MCF 10A (cell line): ENCODE results near the gene RPUSD2. TPM values are rescaled to one million over a fixed set of nuclear protein-coding genes. Genes with fewer than 3 reads are reported as not detected.

ENCODE experiments used
- BruUV-seq: library from RNA; stranded (reverse); fragments of 400-500 nt; replicated peaks from 2 replicates; lab custom pipeline; 2021; lab: Mats Ljungman, UMichigan
- CTCF ChIA-PET: fragments of 300-600 bp; sonication (Branson Sonifier 250); formaldehyde crosslinking; extraction: SDS; loops from one replicate; lab custom pipeline; 2021; ENCODE audit warnings: antibody characterized with exemption, inconsistent platforms; lab: Yijun Ruan, JAX
- POLR2A ChIA-PET: fragments of 300-600, 350-650 bp; sonication (Branson Sonifier 250); formaldehyde crosslinking; extraction: SDS; loops from one replicate; lab custom pipeline; 2020; ENCODE audit warnings: antibody characterized with exemption, inconsistent platforms; lab: Yijun Ruan, JAX
- DNase-seq: peaks from one replicate; pipeline ENCODE4 v3.0.0-alpha.2; 2018; ENCODE audit not compliant: unreplicated experiment
- H3K27ac Mint-ChIP-seq: one replicate; pipeline ENCODE4 v1.8.0; 2022; ENCODE audit warnings: mild to moderate bottlenecking, low read depth, mixed read lengths; ENCODE audit not compliant: unreplicated experiment
- H3K27me3 Mint-ChIP-seq: one replicate; pipeline ENCODE4 v1.8.0; 2022; ENCODE audit warnings: mixed read lengths; ENCODE audit not compliant: insufficient read depth, unreplicated experiment
- H3K36me3 Mint-ChIP-seq: one replicate; pipeline ENCODE4 v1.8.0; 2022; ENCODE audit warnings: mild to moderate bottlenecking, moderate library complexity, mixed read lengths; ENCODE audit not compliant: insufficient read depth, unreplicated experiment
- H3K4me1 Mint-ChIP-seq: one replicate; pipeline ENCODE4 v1.8.0; 2022; ENCODE audit warnings: mixed read lengths; ENCODE audit not compliant: insufficient read depth, unreplicated experiment
- H3K4me3 Mint-ChIP-seq: one replicate; pipeline ENCODE4 v1.8.0; 2022; ENCODE audit warnings: mild to moderate bottlenecking, moderate library complexity, mixed read lengths; ENCODE audit not compliant: unreplicated experiment
- H3K9me3 Mint-ChIP-seq: one replicate; pipeline ENCODE4 v1.8.0; 2022; ENCODE audit warnings: mixed read lengths; ENCODE audit not compliant: unreplicated experiment
- intact Hi-C: fragments of 100-400 bp; cut with micrococcal nuclease; formaldehyde crosslinking; loops from 2 replicates; pipeline ENCODE4 v1.14.1; 2022
- total RNA-seq: library from RNA; stranded (reverse); gene quantifications from 2 replicates; pipeline ENCODE4 v1.2.3, GENCODE V29; 2022
- TF ChIP-seq, protein P1 (sequence below): fragments of 200-600 bp; IDR thresholded peaks from one replicate; pipeline ENCODE4 v1.8.0; 2022; ENCODE audit warnings: antibody characterized with exemption, mild to moderate bottlenecking; ENCODE audit not compliant: unreplicated experiment

RPUSD2 gene
- total RNA-seq, 1 experiment from 2014 or later, result 13.4 TPM

DNA sequence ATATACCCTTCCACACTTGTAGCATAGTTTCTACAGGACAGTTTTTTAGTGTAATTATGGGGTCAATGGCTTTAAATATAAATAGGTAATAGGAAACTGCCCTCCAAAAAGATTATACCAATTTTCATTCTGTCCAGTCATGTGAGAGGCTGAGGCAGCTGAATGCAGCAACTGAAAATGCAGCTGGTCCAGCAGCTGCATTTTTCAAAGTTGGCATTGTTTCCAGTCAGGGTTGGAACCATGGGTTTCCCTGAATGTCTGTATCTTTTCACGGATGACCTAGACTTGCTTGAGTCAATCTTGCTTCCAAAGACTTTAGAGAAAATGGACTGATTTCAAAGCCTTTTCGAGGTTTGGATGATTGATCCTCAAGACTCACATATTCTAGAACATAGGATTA is 15.1 kb downstream of the RPUSD2 start:
- Mint-ChIP-seq H3K27ac (no peak overlapping the region), H3K27me3 (no peaks in the 10 kb centered on the region), H3K9me3 (no peaks in the 10 kb centered on the region), H3K4me1 (no peaks in the 10 kb centered on the region), H3K4me3 (no peak overlapping the region), H3K36me3 (no peaks in the 10 kb centered on the region)
- intact Hi-C loops, result no loop called here
- CTCF ChIA-PET, result interaction anchor here (0.9 to 1.3 kb wide), 2 partner anchors 13 to 308 kb away, joined by 3 read pairs; no protein-coding TSS in a partner anchor
- no TSS peak for BruUV-seq
- TF ChIP-seq, protein P1, sequence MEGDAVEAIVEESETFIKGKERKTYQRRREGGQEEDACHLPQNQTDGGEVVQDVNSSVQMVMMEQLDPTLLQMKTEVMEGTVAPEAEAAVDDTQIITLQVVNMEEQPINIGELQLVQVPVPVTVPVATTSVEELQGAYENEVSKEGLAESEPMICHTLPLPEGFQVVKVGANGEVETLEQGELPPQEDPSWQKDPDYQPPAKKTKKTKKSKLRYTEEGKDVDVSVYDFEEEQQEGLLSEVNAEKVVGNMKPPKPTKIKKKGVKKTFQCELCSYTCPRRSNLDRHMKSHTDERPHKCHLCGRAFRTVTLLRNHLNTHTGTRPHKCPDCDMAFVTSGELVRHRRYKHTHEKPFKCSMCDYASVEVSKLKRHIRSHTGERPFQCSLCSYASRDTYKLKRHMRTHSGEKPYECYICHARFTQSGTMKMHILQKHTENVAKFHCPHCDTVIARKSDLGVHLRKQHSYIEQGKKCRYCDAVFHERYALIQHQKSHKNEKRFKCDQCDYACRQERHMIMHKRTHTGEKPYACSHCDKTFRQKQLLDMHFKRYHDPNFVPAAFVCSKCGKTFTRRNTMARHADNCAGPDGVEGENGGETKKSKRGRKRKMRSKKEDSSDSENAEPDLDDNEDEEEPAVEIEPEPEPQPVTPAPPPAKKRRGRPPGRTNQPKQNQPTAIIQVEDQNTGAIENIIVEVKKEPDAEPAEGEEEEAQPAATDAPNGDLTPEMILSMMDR, result no peak
- DNase-seq, result no peak
- POLR2A ChIA-PET, result interaction anchor here (1.4 kb wide), 1 partner anchor 15 kb away, joined by 6 read pairs; the partner anchor contains the start of gene RPUSD2

DNA sequence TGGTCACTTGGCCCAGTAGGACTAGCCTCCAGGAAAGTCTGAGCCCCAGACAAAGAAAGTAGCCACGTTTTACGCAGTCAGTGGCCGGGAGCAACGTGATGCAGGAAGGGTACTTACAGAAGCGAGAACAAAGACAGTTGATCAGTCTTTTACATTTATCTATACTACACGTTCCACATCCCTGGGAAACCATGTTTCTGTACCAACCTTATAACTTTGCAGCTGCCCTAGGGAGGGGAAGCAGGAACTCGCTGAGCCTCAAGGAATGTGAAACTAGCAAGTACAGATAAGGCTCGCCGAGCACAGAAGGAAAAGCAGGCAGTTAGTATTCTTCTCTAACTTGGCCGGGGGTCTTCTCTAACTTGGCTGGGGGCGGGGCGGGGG is 21.6 kb downstream of the RPUSD2 start:
- Mint-ChIP-seq H3K4me1 (peaks cover 11% of the 10 kb centered on the region), H3K36me3 (peaks cover 7% of the 10 kb centered on the region), H3K9me3 (no peaks in the 10 kb centered on the region), H3K4me3 (no peak overlapping the region), H3K27ac (no peak overlapping the region), H3K27me3 (no peaks in the 10 kb centered on the region)
- BruUV-seq, result no TSS peak
- no peak for DNase-seq
- intact Hi-C loops, result loop anchor here (5.0 to 10.0 kb wide), 2 partner anchors 102 to 174 kb away; partner anchors contain the start of genes C15orf62 and GCHFR
- TF ChIP-seq, protein P1, result no peak
- ChIA-PET CTCF (interaction anchor here (0.6 to 2.1 kb wide), 10 partner anchors 26 to 1276 kb away, joined by 3 to 5 read pairs (median 4); partner anchors contain the start of gene CCDC32), POLR2A (interaction anchor here (1.7 kb wide), 1 partner anchor 23 kb away, joined by 4 read pairs; no protein-coding TSS in a partner anchor)

DNA sequence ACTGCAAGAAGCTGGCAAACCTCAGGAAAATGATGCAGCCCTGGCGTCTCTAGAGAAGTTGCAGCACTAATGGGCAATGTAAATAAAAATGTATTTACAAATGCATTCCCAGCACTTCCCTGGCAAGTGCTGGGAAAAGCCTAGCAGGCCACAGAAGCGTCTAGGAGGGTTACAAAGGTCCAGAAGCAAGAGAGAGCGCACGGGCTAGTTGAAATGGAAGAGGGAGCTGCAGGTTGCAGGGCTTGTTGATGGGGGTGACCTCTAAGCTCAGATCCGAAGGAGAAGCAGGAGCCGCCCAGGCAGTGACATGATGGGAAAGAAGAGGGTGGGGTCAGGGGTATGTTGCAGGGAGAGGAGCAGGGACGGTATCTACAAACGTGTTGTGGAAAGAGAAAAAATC is 22.3 kb downstream of the RPUSD2 start:
- peaks cover 7% of the 10 kb centered on the region for H3K36me3 Mint-ChIP-seq
- H3K9me3 Mint-ChIP-seq, result no peaks in the 10 kb centered on the region
- intact Hi-C loops, result loop anchor here (5.0 to 10.0 kb wide), 2 partner anchors 101 to 173 kb away; partner anchors contain the start of genes C15orf62 and GCHFR
- no peaks in the 10 kb centered on the region for H3K27me3 Mint-ChIP-seq
- H3K4me3 Mint-ChIP-seq, result no peak overlapping the region
- POLR2A ChIA-PET, result interaction anchor here (0.6 to 1.1 kb wide), 2 partner anchors 14 to 77 kb away, joined by 3 to 4 read pairs; no protein-coding TSS in a partner anchor
- H3K4me1 Mint-ChIP-seq, result peaks cover 11% of the 10 kb centered on the region
- DNase-seq, result no peak
- TF ChIP-seq, protein P1, result no peak
- H3K27ac Mint-ChIP-seq, result no peak overlapping the region
- no TSS peak for BruUV-seq
- CTCF ChIA-PET, result interaction anchor here (0.5 to 0.7 kb wide), 3 partner anchors 24 to 166 kb away, joined by 3 to 5 read pairs (median 3); no protein-coding TSS in a partner anchor

DNA sequence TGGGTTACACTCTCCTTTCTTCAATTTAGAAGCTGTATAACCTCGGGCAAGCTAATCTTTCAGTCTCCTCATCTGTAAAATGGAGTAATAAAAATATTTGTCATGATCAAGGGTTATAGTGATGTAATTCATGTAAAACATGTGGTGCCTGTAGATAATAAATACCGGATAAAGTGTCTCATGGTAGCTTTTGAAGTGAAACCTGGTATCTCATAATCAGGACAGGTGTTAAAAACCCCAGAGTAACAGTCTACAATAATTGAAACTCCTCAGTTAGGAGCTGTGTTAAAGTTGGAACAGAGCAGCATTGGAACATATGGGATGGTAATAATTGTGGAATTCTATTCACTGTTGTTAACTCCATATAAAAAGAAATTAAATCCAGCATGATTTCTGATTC is 24.1 kb downstream of the RPUSD2 start:
- POLR2A ChIA-PET, result interaction anchor here (0.6 to 3.1 kb wide), 7 partner anchors 15 to 252 kb away, joined by 3 to 20 read pairs (median 4); partner anchors contain the start of genes CCDC32 and RPUSD2
- Mint-ChIP-seq H3K27ac (no peak overlapping the region), H3K36me3 (peaks cover 7% of the 10 kb centered on the region), H3K27me3 (no peaks in the 10 kb centered on the region), H3K4me3 (no peak overlapping the region), H3K4me1 (peaks cover 11% of the 10 kb centered on the region), H3K9me3 (no peaks in the 10 kb centered on the region)
- DNase-seq, result no peak
- TF ChIP-seq, protein P1, result no peak
- intact Hi-C loops, result loop anchor here (5.0 to 10.0 kb wide), 2 partner anchors 99 to 172 kb away; partner anchors contain the start of genes C15orf62 and GCHFR
- CTCF ChIA-PET, result no interaction called here
- no TSS peak for BruUV-seq
